K562 (cell line): ENCODE measurements around the gene ETFBKMT. TPM values are rescaled to one million over a fixed set of nuclear protein-coding genes. Genes with fewer than 3 reads are reported as not detected.

Experiments
- COPS2 ChIP-seq: fragments of 450-650 bp; conservative IDR thresholded peaks from 2 replicates; pipeline ENCODE4 v1.6.1; 2016; ENCODE audit warnings: mild to moderate bottlenecking, moderate library complexity
- CREB5 ChIP-seq: fragments of 250-450 bp; sonication (Bioruptor Pico); IDR thresholded peaks from 2 replicates; pipeline ENCODE4 v1.5.0; 2020; ENCODE audit warnings: mild to moderate bottlenecking
- HNRNPLL ChIP-seq: fragments of 200-400 bp; formaldehyde crosslinking; IDR thresholded peaks from 2 replicates; pipeline ENCODE4 v1.6.1; 2017; ENCODE audit warnings: low read length, low read depth, mild to moderate bottlenecking; ENCODE audit not compliant: poor library complexity, severe bottlenecking
- POLR2H ChIP-seq: IDR thresholded peaks from 2 replicates; pipeline ENCODE4 v1.6.1; 2016; ENCODE audit warnings: missing genetic modification characterization, low read depth, mild to moderate bottlenecking, control low read depth, missing compliant biosample characterization, moderate library complexity
- POLR3A ChIP-seq: IDR thresholded peaks from 2 replicates; pipeline ENCODE4 v1.6.1; 2011; ENCODE audit warnings: borderline replicate concordance, mild to moderate bottlenecking, moderate library complexity; ENCODE audit not compliant: insufficient read length, insufficient read depth; ENCODE audit errors: extremely low read depth
- RNF2 ChIP-seq: sonication (generic); IDR thresholded peaks from 2 replicates; pipeline ENCODE4 v1.6.1; 2016
- STAT6 ChIP-seq: sonication (generic); formaldehyde crosslinking; IDR thresholded peaks from 2 replicates; pipeline ENCODE4 v1.8.1; 2023; ENCODE audit warnings: mild to moderate bottlenecking, missing genetic modification reagents
- TAF1 ChIP-seq: IDR thresholded peaks from 2 replicates; pipeline ENCODE4 v1.6.1; 2011; ENCODE audit warnings: mild to moderate bottlenecking, low read length, moderate library complexity; ENCODE audit not compliant: insufficient read depth, control insufficient read depth, severe bottlenecking; ENCODE audit errors: extremely low read depth
- TAF7 ChIP-seq: fragments of 450-650 bp; IDR thresholded peaks from 2 replicates; pipeline ENCODE4 v1.6.1; 2016; ENCODE audit warnings: missing genetic modification characterization, missing compliant biosample characterization
- TAF9B ChIP-seq: fragments of 450-650 bp; IDR thresholded peaks from 2 replicates; pipeline ENCODE4 v1.6.1; 2018; ENCODE audit warnings: mild to moderate bottlenecking; ENCODE audit not compliant: partially characterized antibody
- TAL1 ChIP-seq: fragments of 450-650 bp; IDR thresholded peaks from 2 replicates; pipeline ENCODE4 v1.6.1; 2016; ENCODE audit warnings: mild to moderate bottlenecking
- ZKSCAN8 ChIP-seq: fragments of 200-800 bp; sonication (Bioruptor generic); IDR thresholded peaks from 2 replicates; pipeline ENCODE4 v1.6.1; 2016; ENCODE audit warnings: missing genetic modification characterization, missing compliant biosample characterization
- ZNF24 ChIP-seq: fragments of 450-650 bp; IDR thresholded peaks from 2 replicates; pipeline ENCODE4 v1.6.1; 2016
- ZNF384 ChIP-seq: IDR thresholded peaks from 2 replicates; pipeline ENCODE4 v1.6.1; 2012; ENCODE audit warnings: low read depth, low read length, improper control_type of control experiment
- ZNF699 ChIP-seq: fragments of 250-450 bp; sonication (Bioruptor Pico); IDR thresholded peaks from 2 replicates; pipeline ENCODE4 v1.8.0; 2021; ENCODE audit warnings: mild to moderate bottlenecking, moderate library complexity; ENCODE audit not compliant: insufficient replicate concordance
- ZNF830 ChIP-seq: fragments of 250-450 bp; sonication (Bioruptor Pico); IDR thresholded peaks from 2 replicates; pipeline ENCODE4 v1.5.0; 2021; ENCODE audit warnings: mild to moderate bottlenecking
- polyA plus RNA-seq, 8 experiments: library from polyadenylated mRNA; depleted of rRNA in 4 of 8; stranded (reverse) in 5 of 8; unstranded in 3 of 8; fragments of >200 nt; fragmentation: Nextera tagmentation in 2 of 8; fragmentation: Illumina TruSeq in 1 of 8; extraction: Ambion mirVana in 2 of 8; extraction: Trizol in 1 of 8; gene quantifications; 2 replicates each; pipeline versions ENCODE4 v1.2.1 to v1.2.3, GENCODE V29; 2011 to 2014; ENCODE audit warnings: inconsistent platforms in 1 of 8, missing spikeins in 1 of 8
- total RNA-seq, 7 experiments: library from RNA; depleted of rRNA in 6 of 7; stranded (reverse); fragments of >200 nt in 6 of 7; fragmentation: Illumina TruSeq in 2 of 7; extraction: Trizol in 2 of 7; gene quantifications; 2 replicates each; pipeline versions ENCODE4 v1.2.1 to v1.2.3, GENCODE V29; 2011 to 2021; ENCODE audit warnings: low replicate concordance in 1 of 7
- TF ChIP-seq, protein P1 (sequence below): sonication (generic); formaldehyde crosslinking; IDR thresholded peaks from 2 replicates; pipeline ENCODE4 v1.8.1; 2023; ENCODE audit warnings: mild to moderate bottlenecking, missing genetic modification reagents
- TF ChIP-seq, protein P2 (sequence below): sonication (generic); formaldehyde crosslinking; IDR thresholded peaks from 2 replicates; pipeline ENCODE4 v1.8.0; 2022; ENCODE audit warnings: missing genetic modification reagents, mild to moderate bottlenecking, borderline replicate concordance

ETFBKMT gene
- total and polyA plus RNA-seq, 9 of the 15 experiments (the other 6 are each of a cell fraction or from before 2014, with no cell fraction given): 0.18 to 1.7 (median 0.96) TPM

GRCh38 chr12:31659087-31659942, at the start of gene ETFBKMT (continued):
- TF ChIP-seq STAT6 (CRISPR knock-in tag) (no peak), ZNF830 (no peak), ZNF24 (no peak), ZNF699 (CRISPR knock-in tag) (no peak), COPS2 (no peak), POLR2H (tag) (peak; percentile 78), HNRNPLL (peak; percentile 29), TAL1 (no peak), ZKSCAN8 (CRISPR knock-in tag) (no peak), TAF1 (no peak), CREB5 (CRISPR knock-in tag) (no peak), TAF7 (tag) (0 out of 2 replicates have a peak, but pooled peaks have one; percentile 32), RNF2 (no peak), TAF9B (peak; percentile 55), ZNF384 (peak; percentile 4; the same call in 1 of the 2 replicates), POLR3A (no peak)
- TF ChIP-seq, protein P1, sequence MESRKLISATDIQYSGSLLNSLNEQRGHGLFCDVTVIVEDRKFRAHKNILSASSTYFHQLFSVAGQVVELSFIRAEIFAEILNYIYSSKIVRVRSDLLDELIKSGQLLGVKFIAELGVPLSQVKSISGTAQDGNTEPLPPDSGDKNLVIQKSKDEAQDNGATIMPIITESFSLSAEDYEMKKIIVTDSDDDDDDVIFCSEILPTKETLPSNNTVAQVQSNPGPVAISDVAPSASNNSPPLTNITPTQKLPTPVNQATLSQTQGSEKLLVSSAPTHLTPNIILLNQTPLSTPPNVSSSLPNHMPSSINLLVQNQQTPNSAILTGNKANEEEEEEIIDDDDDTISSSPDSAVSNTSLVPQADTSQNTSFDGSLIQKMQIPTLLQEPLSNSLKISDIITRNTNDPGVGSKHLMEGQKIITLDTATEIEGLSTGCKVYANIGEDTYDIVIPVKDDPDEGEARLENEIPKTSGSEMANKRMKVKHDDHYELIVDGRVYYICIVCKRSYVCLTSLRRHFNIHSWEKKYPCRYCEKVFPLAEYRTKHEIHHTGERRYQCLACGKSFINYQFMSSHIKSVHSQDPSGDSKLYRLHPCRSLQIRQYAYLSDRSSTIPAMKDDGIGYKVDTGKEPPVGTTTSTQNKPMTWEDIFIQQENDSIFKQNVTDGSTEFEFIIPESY (CRISPR knock-in tag): no peak
- TF ChIP-seq, protein P2, sequence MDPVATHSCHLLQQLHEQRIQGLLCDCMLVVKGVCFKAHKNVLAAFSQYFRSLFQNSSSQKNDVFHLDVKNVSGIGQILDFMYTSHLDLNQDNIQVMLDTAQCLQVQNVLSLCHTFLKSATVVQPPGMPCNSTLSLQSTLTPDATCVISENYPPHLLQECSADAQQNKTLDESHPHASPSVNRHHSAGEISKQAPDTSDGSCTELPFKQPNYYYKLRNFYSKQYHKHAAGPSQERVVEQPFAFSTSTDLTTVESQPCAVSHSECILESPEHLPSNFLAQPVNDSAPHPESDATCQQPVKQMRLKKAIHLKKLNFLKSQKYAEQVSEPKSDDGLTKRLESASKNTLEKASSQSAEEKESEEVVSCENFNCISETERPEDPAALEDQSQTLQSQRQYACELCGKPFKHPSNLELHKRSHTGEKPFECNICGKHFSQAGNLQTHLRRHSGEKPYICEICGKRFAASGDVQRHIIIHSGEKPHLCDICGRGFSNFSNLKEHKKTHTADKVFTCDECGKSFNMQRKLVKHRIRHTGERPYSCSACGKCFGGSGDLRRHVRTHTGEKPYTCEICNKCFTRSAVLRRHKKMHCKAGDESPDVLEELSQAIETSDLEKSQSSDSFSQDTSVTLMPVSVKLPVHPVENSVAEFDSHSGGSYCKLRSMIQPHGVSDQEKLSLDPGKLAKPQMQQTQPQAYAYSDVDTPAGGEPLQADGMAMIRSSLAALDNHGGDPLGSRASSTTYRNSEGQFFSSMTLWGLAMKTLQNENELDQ (CRISPR knock-in tag): no peak
